ENCODE data around the gene HAAO. TPM values are rescaled to one million over a fixed set of nuclear protein-coding genes. Genes with fewer than 3 reads are reported as not detected.

Gene HAAO
- polyA plus RNA-seq, 3 donors from 2014 or later = 0.50 TPM; not detected in 2

DNA sequence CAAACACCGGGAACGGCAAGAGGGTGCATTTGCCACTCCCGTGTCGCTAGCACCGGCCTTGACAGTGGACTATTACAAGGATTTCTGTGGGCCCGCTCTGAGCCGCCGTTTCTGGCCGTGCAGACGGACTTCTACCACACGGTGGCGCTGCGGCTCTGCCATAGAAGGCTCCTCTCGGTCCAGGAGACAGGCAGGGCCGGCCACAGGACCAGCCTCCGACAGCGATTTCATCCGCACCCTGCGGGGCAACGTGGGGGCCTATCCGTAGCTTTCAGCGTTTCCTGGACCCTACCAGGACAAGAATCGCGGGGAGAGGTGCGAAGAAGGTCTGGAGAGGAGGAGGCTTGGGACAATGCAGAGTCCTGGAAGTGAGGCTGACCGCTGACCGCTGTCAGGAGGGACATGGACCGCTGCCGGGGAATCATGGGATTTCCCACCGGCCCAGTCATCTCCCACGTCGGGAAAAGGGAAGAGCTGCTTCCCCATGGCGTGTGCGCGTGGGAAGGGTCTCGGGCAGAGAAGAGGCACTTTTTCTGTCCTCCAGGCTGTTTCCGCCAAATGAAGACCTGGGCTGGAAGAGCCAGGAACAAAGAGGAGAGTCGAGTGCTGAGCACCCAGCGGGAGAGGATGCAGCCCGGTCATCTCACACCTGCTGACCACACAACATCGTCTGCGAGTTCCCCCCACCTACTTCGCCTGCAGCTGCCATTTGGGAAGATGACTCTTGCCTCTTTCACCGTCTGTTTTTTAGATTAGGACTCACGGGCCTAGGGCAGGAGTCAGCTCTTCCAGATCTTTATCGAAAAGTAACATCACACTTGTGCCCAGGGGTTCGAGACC lies 35.5 kb upstream of the HAAO start:
- Mint-ChIP-seq H3K36me3 (no peaks in the 10 kb centered on the region), H3K4me1 (peaks cover 12 to 14% of the 10 kb centered on the region in 2 donors), H3K27me3 (ENCODE audit: low read depth in 3 of 3) (peaks cover 0 to 6% (median 2%) of the 10 kb centered on the region in 3 donors), H3K4me3 (peak overlapping the region in 4 of 5 donors; percentile 71 to 81 (median 74)), H3K27ac (peak overlapping the region in 1 of 6 donors; percentile 15), H3K9me3 (no peaks in the 10 kb centered on the region)
- peak; percentile 69 to 72 (median 69) for DNase-seq

DNA sequence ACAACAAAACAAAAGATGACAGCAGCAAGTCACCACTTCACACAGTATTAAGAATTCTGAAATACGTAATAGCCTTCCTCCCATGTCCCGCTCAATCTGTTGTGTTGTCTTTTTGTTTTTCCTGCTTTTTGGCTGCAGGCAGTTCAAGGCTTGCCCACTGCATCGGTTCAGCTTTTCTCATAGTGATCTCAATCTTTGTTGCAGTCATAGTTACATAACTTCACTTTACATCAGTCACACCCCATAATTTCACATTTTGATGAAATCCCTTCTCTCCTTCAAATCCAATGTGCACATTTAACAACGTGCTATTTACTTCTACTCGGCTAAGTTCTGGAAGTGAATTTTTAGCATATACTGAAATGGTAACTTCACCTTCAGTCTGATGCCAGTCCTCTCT lies 33.8 kb upstream of the HAAO start:
- peaks cover 0 to 6% (median 2%) of the 10 kb centered on the region in 3 donors for H3K27me3 Mint-ChIP-seq (ENCODE audit: low read depth in 3 of 3)
- H3K4me1 Mint-ChIP-seq = peaks cover 12 to 14% of the 10 kb centered on the region in 2 donors
- no peak overlapping the region for H3K4me3 Mint-ChIP-seq
- no peak for DNase-seq
- no peak overlapping the region for H3K27ac Mint-ChIP-seq
- H3K9me3 Mint-ChIP-seq = no peaks in the 10 kb centered on the region
- H3K36me3 Mint-ChIP-seq = no peaks in the 10 kb centered on the region

DNA sequence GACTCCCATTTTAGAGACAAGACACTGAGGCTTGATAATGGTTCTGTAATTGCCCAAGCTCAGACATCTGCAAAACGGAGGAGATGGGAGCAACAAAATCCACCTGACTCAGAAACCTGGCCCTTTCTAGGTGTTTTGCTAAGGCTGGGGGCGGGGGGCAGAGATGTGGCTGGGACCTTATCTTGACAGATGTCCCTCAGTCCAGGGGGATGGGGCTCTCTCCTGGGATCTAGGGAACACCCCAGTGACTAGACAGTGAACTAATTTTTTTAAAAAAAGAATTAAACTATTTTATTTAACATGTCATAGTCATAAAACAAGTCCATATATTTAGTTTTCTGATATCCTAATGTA lies 32.0 kb upstream of the HAAO start:
- Mint-ChIP-seq H3K36me3 (no peaks in the 10 kb centered on the region), H3K27ac (no peak overlapping the region), H3K4me3 (no peak overlapping the region), H3K9me3 (no peaks in the 10 kb centered on the region), H3K4me1 (peaks cover 12 to 14% of the 10 kb centered on the region in 2 donors), H3K27me3 (ENCODE audit: low read depth in 3 of 3) (peaks cover 0 to 9% (median 2%) of the 10 kb centered on the region in 3 donors)
- DNase-seq = no peak

DNA sequence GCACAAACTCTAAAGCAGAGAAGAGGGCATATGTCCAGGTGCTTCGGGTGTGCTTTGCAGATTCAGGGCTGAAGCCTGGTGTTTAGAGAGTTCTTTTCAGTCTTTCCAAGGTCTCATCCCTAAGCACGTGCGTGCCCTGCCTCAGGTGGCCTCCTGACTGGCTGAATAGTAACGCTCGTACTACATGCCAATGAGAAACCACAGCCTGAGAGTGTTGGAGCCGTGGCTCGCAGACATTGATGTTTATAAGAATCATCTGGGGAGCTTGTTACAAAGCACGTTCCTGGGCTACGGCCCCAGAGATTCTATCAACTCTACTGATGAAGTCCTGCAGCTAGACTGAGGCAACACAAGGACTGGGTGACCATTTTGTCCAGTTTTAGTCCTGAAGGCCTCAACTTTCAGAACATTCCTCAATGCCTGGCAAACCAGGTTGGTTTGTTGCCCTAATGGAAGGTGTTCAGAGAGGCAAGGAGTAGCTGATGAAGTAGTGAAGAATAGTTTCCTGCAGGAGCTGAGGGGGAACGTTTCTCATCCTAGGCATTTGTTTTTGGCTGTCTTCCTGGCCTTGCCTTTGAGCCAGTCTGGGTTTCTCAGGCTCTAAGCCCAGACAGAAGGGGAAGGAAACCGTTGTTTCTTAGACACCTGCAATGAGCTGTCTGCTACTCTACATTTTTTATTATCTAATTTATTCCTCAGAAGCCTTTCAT lies 31.5 kb upstream of the HAAO start:
- Mint-ChIP-seq H3K4me1 (peaks cover 11 to 13% of the 10 kb centered on the region in 2 donors), H3K9me3 (no peaks in the 10 kb centered on the region), H3K4me3 (no peak overlapping the region), H3K27me3 (ENCODE audit: low read depth in 3 of 3) (peaks cover 0 to 12% (median 2%) of the 10 kb centered on the region in 3 donors), H3K36me3 (no peaks in the 10 kb centered on the region), H3K27ac (no peak overlapping the region)
- DNase-seq = no peak

DNA sequence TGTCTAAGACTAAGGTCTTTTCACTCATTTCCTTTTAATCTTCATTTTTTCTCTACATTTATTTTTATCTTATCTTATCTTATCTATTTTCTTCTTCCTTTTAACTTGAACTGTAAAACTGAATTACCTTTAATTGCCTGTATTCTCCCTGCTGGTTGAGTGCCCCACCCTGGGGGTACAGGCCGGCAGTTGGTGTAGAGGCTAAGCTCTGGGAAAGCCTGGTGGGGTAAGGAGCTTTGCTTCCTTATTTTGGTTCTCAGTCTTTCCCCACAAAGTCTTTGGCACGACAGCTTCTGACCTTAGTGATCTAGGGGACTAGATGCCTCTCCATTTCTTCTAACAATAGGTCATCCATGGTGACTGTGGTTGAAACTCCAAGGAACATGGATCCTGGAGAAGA lies 26.8 kb upstream of the HAAO start:
- no peak for DNase-seq
- H3K9me3 Mint-ChIP-seq = peaks cover 0 to 15% (median 5%) of the 10 kb centered on the region in 6 donors
- H3K36me3 Mint-ChIP-seq = peaks cover 1 to 6% (median 5%) of the 10 kb centered on the region in 3 donors
- peaks cover 2% of the 10 kb centered on the region in 2 donors for H3K4me1 Mint-ChIP-seq
- H3K4me3 Mint-ChIP-seq = no peak overlapping the region
- peaks cover 0 to 5% (median 2%) of the 10 kb centered on the region in 3 donors for H3K27me3 Mint-ChIP-seq (ENCODE audit: low read depth in 3 of 3)
- no peak overlapping the region for H3K27ac Mint-ChIP-seq

DNA sequence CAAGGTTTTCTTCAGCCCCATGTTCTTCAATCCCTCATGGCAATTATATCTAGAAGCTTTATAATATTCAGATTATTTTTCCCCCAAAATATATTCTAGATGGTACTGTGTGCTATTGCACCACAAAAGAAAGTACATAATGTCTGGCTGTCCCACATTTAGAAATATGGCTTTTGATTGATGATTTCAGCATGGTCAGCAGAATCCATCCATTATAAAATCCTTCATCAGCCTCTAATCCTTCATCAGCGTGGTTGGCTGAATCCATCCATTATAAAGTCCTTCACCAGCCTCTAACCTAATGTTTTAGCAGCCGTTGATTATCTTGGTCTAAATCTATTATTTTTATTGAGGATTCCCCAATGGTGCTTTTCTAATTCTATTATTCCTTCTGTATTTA lies 23.3 kb upstream of the HAAO start:
- Mint-ChIP-seq H3K4me1 (peaks cover 26 to 29% of the 10 kb centered on the region in 2 donors), H3K27ac (no peak overlapping the region), H3K4me3 (no peak overlapping the region), H3K36me3 (peaks cover 6 to 10% (median 9%) of the 10 kb centered on the region in 3 donors), H3K9me3 (peaks cover 2 to 24% (median 12%) of the 10 kb centered on the region in 6 donors), H3K27me3 (ENCODE audit: low read depth in 3 of 3) (peaks cover 2 to 13% (median 3%) of the 10 kb centered on the region in 3 donors)
- DNase-seq = no peak

DNA sequence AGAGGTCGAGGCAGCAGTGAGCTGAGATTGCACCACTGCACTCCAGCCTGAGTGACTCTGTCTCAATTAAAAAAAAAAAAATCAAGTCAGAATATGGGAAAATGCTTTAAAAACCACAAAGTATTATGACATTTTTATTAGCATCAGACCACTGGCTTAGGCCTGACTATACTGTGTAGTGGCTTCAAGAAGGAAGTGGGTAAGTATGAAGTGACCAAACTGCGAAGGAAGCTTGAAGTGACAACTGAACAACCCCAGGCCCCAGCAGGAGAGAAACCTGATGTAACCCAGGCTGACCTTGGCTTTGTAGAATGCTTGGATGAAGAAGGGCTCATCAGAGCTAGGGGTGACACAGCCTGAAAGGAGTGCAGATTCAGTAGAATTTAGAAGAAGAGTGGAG lies 21.4 kb upstream of the HAAO start:
- Mint-ChIP-seq H3K27ac (peak overlapping the region in 4 of 6 donors; percentile 50 to 69 (median 56)), H3K9me3 (peaks cover 2 to 24% (median 12%) of the 10 kb centered on the region in 6 donors), H3K36me3 (peaks cover 6 to 10% (median 9%) of the 10 kb centered on the region in 3 donors), H3K4me3 (no peak overlapping the region), H3K27me3 (ENCODE audit: low read depth in 3 of 3) (peaks cover 12 to 18% (median 16%) of the 10 kb centered on the region in 3 donors), H3K4me1 (peaks cover 36 to 41% of the 10 kb centered on the region in 2 donors)
- DNase-seq = peak; percentile 22 to 45 (median 35)

DNA sequence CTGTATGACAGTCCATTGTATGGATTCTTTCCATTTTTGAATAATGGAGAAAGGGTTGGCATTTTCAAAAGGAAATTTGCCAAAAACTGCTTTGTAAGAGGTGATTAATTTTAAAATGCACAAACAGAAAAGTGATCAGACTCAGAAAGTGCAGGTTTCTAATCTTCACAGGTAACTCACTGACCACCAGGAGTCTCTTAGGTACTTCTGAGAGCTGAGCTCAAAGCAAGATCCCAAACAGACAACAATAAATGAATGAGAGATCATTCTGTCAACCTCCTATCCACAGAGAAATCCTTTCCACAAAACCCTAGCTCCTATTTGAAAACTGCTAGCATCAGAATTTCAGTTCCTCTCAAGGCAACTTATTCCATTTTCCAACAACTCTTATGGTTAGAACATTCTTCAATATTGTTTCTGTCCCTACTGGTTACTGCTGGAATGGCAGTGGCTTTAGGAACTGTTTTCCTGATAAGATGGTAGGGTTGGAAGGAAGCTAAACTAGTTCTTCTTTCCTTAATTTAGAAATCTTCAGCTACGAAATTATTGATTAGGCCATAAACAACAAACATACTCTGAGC lies 20.6 kb upstream of the HAAO start:
- Mint-ChIP-seq H3K4me1 (peaks cover 36 to 41% of the 10 kb centered on the region in 2 donors), H3K27ac (peak overlapping the region; percentile 39 to 91 (median 58)), H3K36me3 (peaks cover 6 to 10% (median 9%) of the 10 kb centered on the region in 3 donors), H3K4me3 (peak overlapping the region; percentile 12 to 81 (median 71)), H3K9me3 (peaks cover 2 to 24% (median 12%) of the 10 kb centered on the region in 6 donors), H3K27me3 (ENCODE audit: low read depth in 3 of 3) (peaks cover 12 to 21% (median 16%) of the 10 kb centered on the region in 3 donors)
- no peak for DNase-seq

DNA sequence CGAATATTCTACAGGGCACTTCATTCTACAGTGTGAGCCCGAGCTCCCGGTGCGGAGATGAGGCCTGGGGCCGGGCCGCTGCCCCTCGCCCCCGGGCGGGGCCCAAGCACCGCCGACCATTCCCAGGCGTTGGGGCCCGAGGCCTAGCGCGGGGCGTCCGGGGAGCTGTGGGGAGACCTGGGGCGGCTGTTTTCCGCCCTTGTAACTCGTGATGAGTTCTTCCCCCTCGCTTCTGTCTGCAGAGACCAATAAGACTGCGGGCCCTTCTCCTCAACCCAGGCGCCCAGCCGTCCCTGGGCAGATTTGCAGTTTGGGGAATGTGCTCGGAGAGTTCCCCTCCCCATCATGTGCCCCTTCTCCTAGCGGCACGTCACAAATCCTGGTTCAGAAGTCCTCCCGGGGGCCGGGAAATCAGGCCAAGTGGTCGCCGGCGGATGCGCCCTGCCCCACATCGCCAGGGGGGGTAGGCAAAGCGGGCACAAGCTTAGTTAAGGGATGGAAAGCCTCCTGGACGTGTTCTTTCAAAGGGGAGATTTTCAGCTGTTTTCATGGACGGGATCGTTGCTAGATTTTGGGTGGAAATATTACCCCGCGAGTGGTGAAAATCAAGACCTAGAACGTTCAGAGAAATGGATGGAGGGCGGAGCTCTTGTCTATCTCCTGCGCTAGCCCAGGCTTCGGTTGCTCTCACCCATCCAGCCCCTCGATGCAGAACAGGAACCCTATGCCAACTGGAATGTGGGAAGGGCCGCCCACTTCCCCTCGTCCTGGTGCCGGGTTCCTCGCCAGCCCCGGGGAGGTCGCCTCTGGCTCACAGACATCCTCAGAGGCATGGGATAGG lies 18.8 kb upstream of the HAAO start:
- peaks cover 2 to 24% (median 12%) of the 10 kb centered on the region in 6 donors for H3K9me3 Mint-ChIP-seq
- peak overlapping the region; percentile 92 to 99 (median 95) for H3K4me3 Mint-ChIP-seq
- peak; percentile 57 to 58 (median 57) for DNase-seq
- H3K4me1 Mint-ChIP-seq = peaks cover 36 to 41% of the 10 kb centered on the region in 2 donors
- H3K36me3 Mint-ChIP-seq = peaks cover 6 to 10% (median 9%) of the 10 kb centered on the region in 3 donors
- peaks cover 12 to 21% (median 16%) of the 10 kb centered on the region in 3 donors for H3K27me3 Mint-ChIP-seq (ENCODE audit: low read depth in 3 of 3)
- H3K27ac Mint-ChIP-seq = peak overlapping the region; percentile 95 to 99 (median 98)

DNA sequence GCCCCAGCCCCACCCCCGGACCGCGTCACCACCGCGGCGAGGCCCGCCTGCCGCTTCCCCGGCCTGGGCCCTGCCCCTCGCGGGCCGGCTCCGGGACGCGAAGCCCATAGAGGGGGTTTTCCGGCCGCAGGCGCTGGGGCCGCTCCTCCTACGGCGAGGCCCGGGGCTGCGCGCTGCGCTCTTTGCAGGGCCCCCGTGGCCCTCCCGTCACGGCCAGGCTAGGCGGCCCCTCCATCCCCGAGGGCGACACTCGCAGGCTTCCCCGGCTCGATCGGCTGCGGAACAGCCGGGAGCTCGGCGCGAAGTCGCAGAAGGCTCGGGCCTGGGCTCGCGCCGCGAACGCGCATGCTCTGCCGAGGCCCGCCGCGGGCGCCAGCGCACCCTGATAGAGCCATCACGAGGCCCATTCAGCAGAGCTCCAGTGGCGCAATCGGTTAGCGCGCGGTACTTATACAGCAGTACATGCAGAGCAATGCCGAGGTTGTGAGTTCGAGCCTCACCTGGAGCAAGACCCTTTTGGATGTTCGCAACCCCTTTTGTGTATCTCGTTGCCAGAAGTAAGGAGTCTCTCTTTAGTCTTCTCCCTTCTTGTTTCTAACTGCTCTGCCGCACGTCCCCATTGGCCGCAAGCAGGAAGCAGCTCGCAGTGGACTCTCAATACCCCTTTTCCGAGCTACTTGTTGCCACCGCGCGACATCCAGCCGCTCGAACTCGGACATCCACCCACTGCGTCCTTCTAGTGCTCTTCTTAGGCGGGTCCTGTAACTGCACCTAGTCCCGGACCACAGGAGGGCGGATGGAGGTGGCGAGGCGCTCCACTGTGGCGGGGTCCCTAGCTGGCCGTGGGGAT lies 18.0 kb upstream of the HAAO start:
- peak overlapping the region; percentile 95 to 99 (median 98) for H3K27ac Mint-ChIP-seq
- peak overlapping the region; percentile 92 to 99 (median 95) for H3K4me3 Mint-ChIP-seq
- H3K9me3 Mint-ChIP-seq = peaks cover 2 to 19% (median 12%) of the 10 kb centered on the region in 6 donors
- peak; percentile 94 to 96 (median 95) for DNase-seq
- H3K36me3 Mint-ChIP-seq = peaks cover 6 to 9% (median 7%) of the 10 kb centered on the region in 3 donors
- peaks cover 36 to 41% of the 10 kb centered on the region in 2 donors for H3K4me1 Mint-ChIP-seq
- peaks cover 12 to 21% (median 16%) of the 10 kb centered on the region in 3 donors for H3K27me3 Mint-ChIP-seq (ENCODE audit: low read depth in 3 of 3)

DNA sequence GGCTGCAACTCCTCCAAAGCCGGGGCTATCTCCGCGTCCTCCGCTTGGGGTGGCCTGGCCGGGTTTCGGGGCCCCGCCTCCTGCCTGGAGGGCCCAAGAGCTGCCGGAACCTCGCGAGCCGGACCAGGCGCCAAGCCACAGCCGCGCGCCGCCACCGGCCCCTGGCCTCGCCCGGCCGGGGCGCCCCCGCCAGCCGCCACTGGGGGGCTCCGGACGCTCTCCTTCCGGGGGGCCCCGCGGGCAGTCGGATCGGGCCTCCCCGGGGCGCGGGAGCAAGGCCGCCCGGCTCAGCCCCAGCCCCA lies 17.4 kb upstream of the HAAO start:
- Mint-ChIP-seq H3K27me3 (ENCODE audit: low read depth in 3 of 3) (peaks cover 12 to 20% (median 16%) of the 10 kb centered on the region in 3 donors), H3K27ac (peak overlapping the region; percentile 78 to 95 (median 92)), H3K4me3 (peak overlapping the region; percentile 77 to 82 (median 79)), H3K4me1 (peaks cover 36 to 41% of the 10 kb centered on the region in 2 donors), H3K9me3 (peaks cover 2 to 13% (median 9%) of the 10 kb centered on the region in 6 donors), H3K36me3 (peaks cover 6% of the 10 kb centered on the region in 3 donors)
- no peak for DNase-seq

DNA sequence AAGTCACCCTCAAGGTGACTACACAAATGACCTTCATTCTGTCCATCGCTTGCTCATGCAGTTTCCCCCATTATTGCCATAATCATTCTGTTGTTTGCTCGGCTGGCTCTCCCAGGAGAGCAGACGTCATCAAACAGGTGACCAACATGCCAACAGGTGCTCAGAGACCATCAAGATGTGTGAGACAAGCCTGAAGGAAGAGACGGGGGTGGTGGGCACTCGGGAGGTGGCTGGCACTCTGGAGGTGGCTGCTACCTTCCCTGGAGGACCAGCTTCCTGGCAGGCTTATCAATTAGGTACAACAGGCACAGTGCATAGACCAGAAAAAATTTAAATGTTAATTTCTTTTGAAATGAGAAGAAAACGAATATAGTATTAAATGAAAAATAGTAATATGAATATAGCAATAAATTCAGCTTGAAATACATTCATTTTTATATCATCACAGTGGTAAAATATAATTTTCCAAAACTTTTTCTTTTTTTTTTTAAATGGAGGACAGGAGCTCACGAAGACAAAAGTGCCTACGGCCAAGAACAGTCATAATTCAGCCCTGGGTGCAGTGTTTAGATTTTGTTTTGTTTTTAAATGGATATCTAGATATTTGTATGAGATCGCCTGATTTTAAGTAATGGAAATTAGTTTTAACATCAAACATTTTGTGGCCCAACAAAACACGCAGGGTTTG lies 16.9 kb upstream of the HAAO start:
- Mint-ChIP-seq H3K9me3 (peaks cover 2 to 11% (median 7%) of the 10 kb centered on the region in 6 donors), H3K36me3 (peaks cover 5 to 6% (median 6%) of the 10 kb centered on the region in 3 donors), H3K4me1 (peaks cover 35 to 40% of the 10 kb centered on the region in 2 donors), H3K27me3 (ENCODE audit: low read depth in 3 of 3) (peaks cover 12 to 20% (median 16%) of the 10 kb centered on the region in 3 donors), H3K4me3 (peak overlapping the region; percentile 77 to 82 (median 79)), H3K27ac (peak overlapping the region; percentile 82 to 95 (median 92))
- DNase-seq = no peak

Measured in immature natural killer cell (primary cell).